GM12801 (cell line): ENCODE results near the gene TCHP.

Experiments used
- TF ChIP-seq, protein P1 (sequence below): IDR thresholded peaks from one replicate; pipeline ENCODE4 v1.5.1; 2011; ENCODE audit warnings: control low read depth; ENCODE audit not compliant: insufficient read length; ENCODE audit errors: extremely low read depth

Gene TCHP

DNA sequence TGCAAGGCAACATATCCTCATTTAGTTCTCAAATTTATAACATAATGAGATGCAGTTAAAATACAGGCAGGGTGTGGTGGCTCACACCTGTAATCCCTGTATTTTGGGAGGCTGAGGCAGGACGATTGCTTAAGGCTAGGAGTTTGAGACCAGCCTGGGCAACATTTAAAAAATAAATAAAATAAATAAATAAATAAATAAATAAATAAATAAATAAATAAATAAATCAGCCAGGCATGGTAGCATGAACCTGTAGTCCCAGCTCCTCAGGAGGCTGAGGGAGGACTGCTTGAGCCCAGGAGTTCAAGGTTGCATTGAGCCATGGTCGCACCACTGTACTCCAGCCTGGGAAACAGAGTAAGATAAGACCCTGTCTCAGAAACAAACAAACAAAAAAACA is 39.4 kb downstream of the TCHP start:
- TF ChIP-seq, protein P1, sequence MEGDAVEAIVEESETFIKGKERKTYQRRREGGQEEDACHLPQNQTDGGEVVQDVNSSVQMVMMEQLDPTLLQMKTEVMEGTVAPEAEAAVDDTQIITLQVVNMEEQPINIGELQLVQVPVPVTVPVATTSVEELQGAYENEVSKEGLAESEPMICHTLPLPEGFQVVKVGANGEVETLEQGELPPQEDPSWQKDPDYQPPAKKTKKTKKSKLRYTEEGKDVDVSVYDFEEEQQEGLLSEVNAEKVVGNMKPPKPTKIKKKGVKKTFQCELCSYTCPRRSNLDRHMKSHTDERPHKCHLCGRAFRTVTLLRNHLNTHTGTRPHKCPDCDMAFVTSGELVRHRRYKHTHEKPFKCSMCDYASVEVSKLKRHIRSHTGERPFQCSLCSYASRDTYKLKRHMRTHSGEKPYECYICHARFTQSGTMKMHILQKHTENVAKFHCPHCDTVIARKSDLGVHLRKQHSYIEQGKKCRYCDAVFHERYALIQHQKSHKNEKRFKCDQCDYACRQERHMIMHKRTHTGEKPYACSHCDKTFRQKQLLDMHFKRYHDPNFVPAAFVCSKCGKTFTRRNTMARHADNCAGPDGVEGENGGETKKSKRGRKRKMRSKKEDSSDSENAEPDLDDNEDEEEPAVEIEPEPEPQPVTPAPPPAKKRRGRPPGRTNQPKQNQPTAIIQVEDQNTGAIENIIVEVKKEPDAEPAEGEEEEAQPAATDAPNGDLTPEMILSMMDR, result no peak

DNA sequence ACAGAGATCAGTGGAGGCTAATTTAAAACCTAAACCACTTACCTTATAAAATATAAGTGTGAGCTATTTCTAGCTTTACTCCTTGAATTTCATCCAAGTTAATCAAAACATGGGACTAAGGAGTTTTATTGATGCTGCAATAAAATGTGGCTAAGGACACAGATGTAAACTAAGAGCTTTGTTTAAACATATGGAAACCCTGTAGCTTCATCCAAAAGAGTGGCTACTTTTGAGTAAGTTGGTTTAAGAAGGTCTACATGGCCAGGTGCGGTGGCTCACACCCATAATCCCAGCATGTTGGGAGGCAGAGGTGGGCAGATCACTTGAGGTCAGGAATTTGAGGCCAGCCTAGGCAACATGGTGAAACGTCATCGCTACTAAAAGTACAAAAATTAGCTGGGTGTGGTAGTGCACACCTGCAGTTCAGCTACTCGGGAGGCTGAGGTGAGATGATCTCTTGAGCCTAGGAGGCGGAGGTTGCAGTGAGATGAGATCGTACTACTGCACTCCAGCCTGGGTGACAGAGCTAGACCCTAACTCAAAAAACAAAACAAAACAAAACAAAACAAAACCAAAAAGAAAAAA is 40.4 kb downstream of the TCHP start:
- TF ChIP-seq, protein P1, result no peak

DNA sequence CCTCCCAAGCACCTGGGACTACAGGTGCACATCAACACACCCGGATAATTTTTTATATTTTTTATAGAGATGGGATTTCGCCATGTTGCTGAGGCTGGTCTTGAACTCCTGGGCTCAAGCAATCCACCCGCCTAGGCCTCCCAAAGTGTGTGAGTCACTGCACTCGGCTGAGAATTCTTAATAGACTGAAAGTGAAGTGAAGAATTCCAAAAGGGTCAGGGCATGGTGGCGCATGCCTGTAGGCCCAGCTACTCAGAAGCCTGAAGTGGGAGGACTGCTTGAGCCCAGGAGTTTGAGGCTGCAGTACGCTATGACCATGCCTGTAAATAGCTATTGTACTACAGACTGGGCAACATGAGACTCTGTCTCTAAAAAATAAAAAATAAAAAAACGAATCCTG is 43.7 kb downstream of the TCHP start:
- TF ChIP-seq, protein P1, result no peak

DNA sequence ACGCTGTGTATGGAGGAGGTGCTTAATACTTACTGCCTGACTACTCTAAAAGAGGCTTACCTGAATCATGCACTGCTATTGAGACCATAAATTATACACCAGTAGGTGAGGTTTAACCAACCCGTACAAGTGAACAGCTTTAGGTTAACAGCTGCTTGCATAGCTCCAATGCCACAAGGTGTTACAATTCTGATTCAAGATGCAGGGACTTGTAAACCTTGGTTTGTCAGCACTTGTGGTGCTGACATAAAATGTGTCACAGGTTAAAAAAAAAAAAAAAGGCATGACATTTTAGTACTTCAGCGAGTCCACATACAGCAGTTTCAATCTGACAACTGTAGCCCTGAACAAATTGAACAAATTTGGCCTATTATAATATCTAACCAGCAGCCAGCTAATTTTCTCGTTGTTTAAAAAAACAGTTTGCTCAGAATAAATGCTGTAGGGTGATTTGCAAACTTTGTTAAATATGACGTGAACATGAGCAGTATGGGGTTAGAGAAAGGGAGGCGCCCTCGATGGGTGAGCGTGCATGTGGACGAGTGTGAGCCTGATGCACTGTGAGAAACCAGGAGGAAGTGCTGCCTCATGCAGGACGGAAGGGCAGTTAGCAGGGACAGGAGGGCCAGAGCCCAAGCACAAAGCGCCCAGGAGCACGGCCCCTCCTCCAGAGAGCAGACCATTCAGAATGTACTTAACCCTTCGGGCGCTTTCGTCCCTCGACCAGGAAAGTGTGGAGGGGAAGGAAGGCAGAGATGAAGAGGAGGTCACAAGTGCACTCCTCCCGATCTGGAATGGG is 44.7 kb downstream of the TCHP start:
- TF ChIP-seq, protein P1, result no peak

DNA sequence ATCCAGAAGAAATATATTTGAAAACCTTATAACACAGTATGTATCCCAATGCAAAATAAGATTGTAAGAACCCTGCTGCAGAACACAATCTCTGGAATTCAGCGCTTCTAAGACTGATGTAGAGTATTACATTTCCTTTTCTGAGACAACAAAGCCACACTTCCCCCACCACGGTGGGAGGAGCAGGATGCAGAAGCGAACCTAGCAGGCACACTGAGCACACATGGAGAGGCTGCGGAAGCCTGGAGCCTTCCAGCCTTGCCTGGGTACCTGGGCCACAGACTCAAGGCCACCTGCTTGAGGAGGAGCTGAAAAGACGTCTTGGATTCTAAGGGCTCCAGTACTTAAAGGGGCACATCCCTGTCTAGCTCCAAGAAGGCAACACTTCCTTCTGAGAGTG is 46.4 kb downstream of the TCHP start:
- TF ChIP-seq, protein P1, result no peak

DNA sequence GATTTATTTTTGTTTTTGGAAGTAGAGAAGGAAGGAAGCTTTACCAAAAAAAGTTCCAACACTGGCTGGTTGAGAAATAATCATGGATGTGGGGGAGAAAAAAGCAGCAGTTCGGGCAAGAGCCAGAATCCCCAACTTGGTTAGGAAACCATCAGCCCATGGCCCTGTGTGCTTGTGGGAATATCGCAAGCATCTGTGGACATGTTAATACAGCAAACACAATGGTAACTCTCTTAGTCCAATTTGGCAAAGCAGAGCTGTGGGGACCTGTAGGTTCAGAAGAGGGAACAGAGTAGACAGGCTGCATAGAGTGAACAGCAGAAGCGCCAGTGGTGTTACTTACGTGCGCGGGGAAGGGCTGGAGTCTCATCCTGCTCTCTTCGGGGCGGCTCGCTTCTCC is 46.8 kb downstream of the TCHP start:
- TF ChIP-seq, protein P1, result no peak

DNA sequence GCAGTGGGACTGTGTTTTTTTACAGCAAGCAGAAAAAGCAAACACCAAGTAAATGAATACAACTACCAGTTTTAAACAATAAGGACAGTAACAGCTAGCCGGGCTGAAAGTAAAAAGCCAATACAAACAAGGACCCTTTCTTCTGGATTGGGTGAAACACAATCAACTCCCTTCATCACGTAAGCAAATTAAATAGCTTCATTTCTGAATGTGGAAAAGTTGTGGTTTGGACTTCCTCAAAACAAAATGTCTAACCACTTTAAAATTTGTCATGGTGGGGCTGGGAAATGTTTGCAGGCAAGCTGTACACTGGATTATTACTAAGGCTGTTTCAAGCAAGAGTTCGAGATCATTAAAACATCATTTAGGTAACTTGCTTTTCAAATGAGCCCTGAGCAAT is 47.4 kb downstream of the TCHP start:
- TF ChIP-seq, protein P1, result no peak
